HepG2 (cell line): Measurements from ENCODE around the gene FXYD4. TPM values are rescaled to one million over a fixed set of nuclear protein-coding genes. Genes with fewer than 3 reads are reported as not detected.

Experiments
- CHD4 ChIP-seq: fragments of 200-600 bp; sonication (generic); IDR thresholded peaks from 2 replicates; pipeline ENCODE4 v1.7.0; 2017; ENCODE audit warnings: mild to moderate bottlenecking, low read length, borderline replicate concordance
- FOXA1 ChIP-seq, 2 experiments: fragments of 450-650 bp in 1 of 2; sonication (generic) in 1 of 2; formaldehyde crosslinking in 1 of 2; IDR thresholded peaks; 2 replicates each; pipeline versions ENCODE4 v1.4.0 to v1.6.1; 2016 to 2020; ENCODE audit warnings: missing genetic modification reagents in 1 of 2
- GATA4 ChIP-seq: sonication (generic); IDR thresholded peaks from 2 replicates; pipeline ENCODE4 v1.6.1; 2016; ENCODE audit warnings: antibody characterized with exemption, low read depth, borderline replicate concordance
- GZF1 ChIP-seq: sonication (generic); formaldehyde crosslinking; IDR thresholded peaks from 2 replicates; pipeline ENCODE4 v1.5.1; 2020; ENCODE audit warnings: mild to moderate bottlenecking, missing genetic modification reagents
- KLF6 ChIP-seq: IDR thresholded peaks from 2 replicates; pipeline ENCODE4 v1.8.0; 2016; ENCODE audit warnings: missing biosample characterization, missing genetic modification reagents
- PCBP2 ChIP-seq: fragments of 200-400 bp; formaldehyde crosslinking; optimal IDR thresholded peaks from 2 replicates; pipeline ENCODE3; 2018; ENCODE audit warnings: low read length, low read depth; ENCODE audit not compliant: poor library complexity, severe bottlenecking
- PLRG1 ChIP-seq: fragments of 450-650 bp; conservative IDR thresholded peaks from 2 replicates; pipeline ENCODE4 v1.6.1; 2016
- SMAD3 ChIP-seq: sonication (generic); formaldehyde crosslinking; IDR thresholded peaks from 2 replicates; pipeline ENCODE4 v1.4.0; 2020; ENCODE audit warnings: missing genetic modification reagents
- SMAD9 ChIP-seq: sonication (generic); formaldehyde crosslinking; IDR thresholded peaks from 2 replicates; pipeline ENCODE4 v1.5.1; 2020; ENCODE audit warnings: mild to moderate bottlenecking, missing genetic modification reagents
- SP4 ChIP-seq: sonication (generic); formaldehyde crosslinking; IDR thresholded peaks from 2 replicates; pipeline ENCODE4 v1.8.1; 2023; ENCODE audit warnings: mild to moderate bottlenecking, missing genetic modification reagents
- TOPORS ChIP-seq: sonication (generic); formaldehyde crosslinking; IDR thresholded peaks from 2 replicates; pipeline ENCODE4 v1.8.0; 2023; ENCODE audit warnings: mild to moderate bottlenecking, missing genetic modification reagents
- ZBTB3 ChIP-seq: sonication (generic); formaldehyde crosslinking; IDR thresholded peaks from 2 replicates; pipeline ENCODE4 v1.4.0; 2020; ENCODE audit warnings: low read depth, mild to moderate bottlenecking, moderate library complexity, missing genetic modification reagents, borderline replicate concordance
- ZNF33A ChIP-seq: sonication (generic); formaldehyde crosslinking; IDR thresholded peaks from 2 replicates; pipeline ENCODE4 v1.5.1; 2020; ENCODE audit warnings: missing genetic modification reagents, mild to moderate bottlenecking, moderate library complexity, borderline replicate concordance
- ZNF674 ChIP-seq: sonication (generic); formaldehyde crosslinking; IDR thresholded peaks from 2 replicates; pipeline ENCODE4 v1.5.0; 2020; ENCODE audit warnings: low read depth, mild to moderate bottlenecking, missing genetic modification reagents
- polyA plus RNA-seq, 8 experiments: library from polyadenylated mRNA; depleted of rRNA in 3 of 8; stranded (reverse) in 7 of 8; unstranded in 1 of 8; fragments of >200 nt; fragmentation: Illumina TruSeq in 4 of 8; extraction: Trizol in 4 of 8; gene quantifications; 2 replicates each; pipeline versions ENCODE4 v1.2.1 to v1.2.3, GENCODE V29; 2011 to 2016; ENCODE audit warnings: low read depth in 4 of 8, missing spikeins in 1 of 8, mixed read lengths in 1 of 8; ENCODE audit not compliant: insufficient read depth in 1 of 8
- total RNA-seq, 5 experiments: library from RNA; depleted of rRNA; stranded (reverse); fragments of >200 nt; fragmentation: Illumina TruSeq; extraction: Trizol; gene quantifications; 2 replicates each; pipeline ENCODE4 v1.2.3, GENCODE V29; 2016; ENCODE audit warnings: low read depth in 1 of 5
- TF ChIP-seq, protein P1 (sequence below): sonication (generic); formaldehyde crosslinking; IDR thresholded peaks from 2 replicates; pipeline ENCODE4 v1.4.0; 2020; ENCODE audit warnings: mild to moderate bottlenecking, missing genetic modification reagents
- TF ChIP-seq, protein P2 (sequence below): sonication (generic); formaldehyde crosslinking; IDR thresholded peaks from 2 replicates; pipeline ENCODE4 v1.9.0; 2021; ENCODE audit warnings: mild to moderate bottlenecking, missing genetic modification reagents
- TF ChIP-seq, protein P3 (sequence below): sonication (generic); formaldehyde crosslinking; conservative IDR thresholded peaks from 2 replicates; pipeline ENCODE4 v1.8.0; 2022; ENCODE audit warnings: low read depth, missing genetic modification reagents
- TF ChIP-seq, protein P4 (sequence below): IDR thresholded peaks from 2 replicates; pipeline ENCODE4 v1.6.1; 2016

Gene FXYD4
- total and polyA plus RNA-seq, 2 of the 13 experiments (the other 11 are each of a cell fraction or from before 2014, with no cell fraction given) = not detected

DNA sequence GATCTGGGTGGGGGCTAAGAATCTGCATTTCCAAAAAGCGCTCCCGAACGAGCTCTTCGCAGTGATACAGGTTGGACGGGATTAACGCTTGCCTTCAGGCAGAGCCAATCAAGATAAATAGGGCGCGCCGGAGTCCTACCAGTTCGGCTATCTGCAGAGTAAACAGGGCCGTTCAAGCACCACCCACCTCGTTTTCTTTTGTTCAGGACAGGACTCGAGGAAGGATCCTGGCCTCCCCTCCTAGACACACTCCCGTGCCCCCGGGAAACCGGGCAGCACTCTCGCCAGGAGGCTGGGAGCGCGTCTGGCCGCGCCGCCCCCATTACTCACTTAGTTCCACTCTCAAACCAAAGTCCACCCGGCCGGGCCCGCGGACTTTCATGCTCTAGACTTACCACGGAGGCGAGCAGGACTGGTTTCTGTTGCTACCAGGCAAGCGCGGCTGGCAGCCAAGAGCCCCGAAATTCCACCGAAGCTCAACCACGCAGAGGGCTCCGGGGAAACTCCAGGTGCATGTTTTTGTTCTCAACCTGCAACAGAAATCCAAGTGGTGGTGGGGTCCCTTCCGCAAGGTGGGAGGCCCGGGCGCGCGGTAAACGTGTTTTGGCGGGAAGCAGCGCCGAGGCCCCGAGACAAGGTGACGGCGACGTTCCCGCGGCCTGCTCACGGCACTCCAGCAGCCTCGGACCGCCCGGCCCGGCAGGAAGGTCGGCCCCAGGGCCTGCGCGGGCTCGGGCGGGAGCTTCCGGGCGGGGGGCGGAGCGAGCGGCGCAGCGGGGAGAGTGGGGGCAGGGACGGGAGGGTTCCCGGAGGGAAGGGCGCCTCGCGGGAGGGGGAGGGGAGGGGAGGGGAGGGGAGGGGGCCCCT lies 24.9 kb downstream of the FXYD4 start (continued):
- TF ChIP-seq, protein P1, sequence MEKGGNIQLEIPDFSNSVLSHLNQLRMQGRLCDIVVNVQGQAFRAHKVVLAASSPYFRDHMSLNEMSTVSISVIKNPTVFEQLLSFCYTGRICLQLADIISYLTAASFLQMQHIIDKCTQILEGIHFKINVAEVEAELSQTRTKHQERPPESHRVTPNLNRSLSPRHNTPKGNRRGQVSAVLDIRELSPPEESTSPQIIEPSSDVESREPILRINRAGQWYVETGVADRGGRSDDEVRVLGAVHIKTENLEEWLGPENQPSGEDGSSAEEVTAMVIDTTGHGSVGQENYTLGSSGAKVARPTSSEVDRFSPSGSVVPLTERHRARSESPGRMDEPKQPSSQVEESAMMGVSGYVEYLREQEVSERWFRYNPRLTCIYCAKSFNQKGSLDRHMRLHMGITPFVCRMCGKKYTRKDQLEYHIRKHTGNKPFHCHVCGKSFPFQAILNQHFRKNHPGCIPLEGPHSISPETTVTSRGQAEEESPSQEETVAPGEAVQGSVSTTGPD (CRISPR knock-in tag) = no peak
- TF ChIP-seq SP4 (CRISPR knock-in tag) (peak; percentile 16; the same call in 1 of the 2 replicates), KLF6 (no peak), ZNF674 (CRISPR knock-in tag) (no peak), TOPORS (CRISPR knock-in tag) (no peak), PCBP2 (no peak), ZBTB3 (no peak), GATA4 (0 out of 2 replicates have a peak, but pooled peaks have one; percentile 15), ZNF33A (no peak), SMAD3 (CRISPR knock-in tag) (peak; percentile 57; the same call in 1 of the 2 replicates), SMAD9 (CRISPR knock-in tag) (no peak), GZF1 (CRISPR knock-in tag) (no peak), PLRG1 (no peak), CHD4 (no peak), FOXA1 (IDR thresholded peaks at IDR 0.05) (no peak), FOXA1 (CRISPR knock-in tag; IDR thresholded peaks at IDR 0.05) (peak; percentile 70; the same call in 1 of the 2 replicates)
- TF ChIP-seq, protein P2, sequence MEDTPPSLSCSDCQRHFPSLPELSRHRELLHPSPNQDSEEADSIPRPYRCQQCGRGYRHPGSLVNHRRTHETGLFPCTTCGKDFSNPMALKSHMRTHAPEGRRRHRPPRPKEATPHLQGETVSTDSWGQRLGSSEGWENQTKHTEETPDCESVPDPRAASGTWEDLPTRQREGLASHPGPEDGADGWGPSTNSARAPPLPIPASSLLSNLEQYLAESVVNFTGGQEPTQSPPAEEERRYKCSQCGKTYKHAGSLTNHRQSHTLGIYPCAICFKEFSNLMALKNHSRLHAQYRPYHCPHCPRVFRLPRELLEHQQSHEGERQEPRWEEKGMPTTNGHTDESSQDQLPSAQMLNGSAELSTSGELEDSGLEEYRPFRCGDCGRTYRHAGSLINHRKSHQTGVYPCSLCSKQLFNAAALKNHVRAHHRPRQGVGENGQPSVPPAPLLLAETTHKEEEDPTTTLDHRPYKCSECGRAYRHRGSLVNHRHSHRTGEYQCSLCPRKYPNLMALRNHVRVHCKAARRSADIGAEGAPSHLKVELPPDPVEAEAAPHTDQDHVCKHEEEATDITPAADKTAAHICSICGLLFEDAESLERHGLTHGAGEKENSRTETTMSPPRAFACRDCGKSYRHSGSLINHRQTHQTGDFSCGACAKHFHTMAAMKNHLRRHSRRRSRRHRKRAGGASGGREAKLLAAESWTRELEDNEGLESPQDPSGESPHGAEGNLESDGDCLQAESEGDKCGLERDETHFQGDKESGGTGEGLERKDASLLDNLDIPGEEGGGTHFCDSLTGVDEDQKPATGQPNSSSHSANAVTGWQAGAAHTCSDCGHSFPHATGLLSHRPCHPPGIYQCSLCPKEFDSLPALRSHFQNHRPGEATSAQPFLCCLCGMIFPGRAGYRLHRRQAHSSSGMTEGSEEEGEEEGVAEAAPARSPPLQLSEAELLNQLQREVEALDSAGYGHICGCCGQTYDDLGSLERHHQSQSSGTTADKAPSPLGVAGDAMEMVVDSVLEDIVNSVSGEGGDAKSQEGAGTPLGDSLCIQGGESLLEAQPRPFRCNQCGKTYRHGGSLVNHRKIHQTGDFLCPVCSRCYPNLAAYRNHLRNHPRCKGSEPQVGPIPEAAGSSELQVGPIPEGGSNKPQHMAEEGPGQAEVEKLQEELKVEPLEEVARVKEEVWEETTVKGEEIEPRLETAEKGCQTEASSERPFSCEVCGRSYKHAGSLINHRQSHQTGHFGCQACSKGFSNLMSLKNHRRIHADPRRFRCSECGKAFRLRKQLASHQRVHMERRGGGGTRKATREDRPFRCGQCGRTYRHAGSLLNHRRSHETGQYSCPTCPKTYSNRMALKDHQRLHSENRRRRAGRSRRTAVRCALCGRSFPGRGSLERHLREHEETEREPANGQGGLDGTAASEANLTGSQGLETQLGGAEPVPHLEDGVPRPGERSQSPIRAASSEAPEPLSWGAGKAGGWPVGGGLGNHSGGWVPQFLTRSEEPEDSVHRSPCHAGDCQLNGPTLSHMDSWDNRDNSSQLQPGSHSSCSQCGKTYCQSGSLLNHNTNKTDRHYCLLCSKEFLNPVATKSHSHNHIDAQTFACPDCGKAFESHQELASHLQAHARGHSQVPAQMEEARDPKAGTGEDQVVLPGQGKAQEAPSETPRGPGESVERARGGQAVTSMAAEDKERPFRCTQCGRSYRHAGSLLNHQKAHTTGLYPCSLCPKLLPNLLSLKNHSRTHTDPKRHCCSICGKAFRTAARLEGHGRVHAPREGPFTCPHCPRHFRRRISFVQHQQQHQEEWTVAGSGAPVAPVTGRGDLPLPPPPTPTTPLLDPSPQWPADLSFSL (CRISPR knock-in tag) = no peak
- TF ChIP-seq, protein P3, sequence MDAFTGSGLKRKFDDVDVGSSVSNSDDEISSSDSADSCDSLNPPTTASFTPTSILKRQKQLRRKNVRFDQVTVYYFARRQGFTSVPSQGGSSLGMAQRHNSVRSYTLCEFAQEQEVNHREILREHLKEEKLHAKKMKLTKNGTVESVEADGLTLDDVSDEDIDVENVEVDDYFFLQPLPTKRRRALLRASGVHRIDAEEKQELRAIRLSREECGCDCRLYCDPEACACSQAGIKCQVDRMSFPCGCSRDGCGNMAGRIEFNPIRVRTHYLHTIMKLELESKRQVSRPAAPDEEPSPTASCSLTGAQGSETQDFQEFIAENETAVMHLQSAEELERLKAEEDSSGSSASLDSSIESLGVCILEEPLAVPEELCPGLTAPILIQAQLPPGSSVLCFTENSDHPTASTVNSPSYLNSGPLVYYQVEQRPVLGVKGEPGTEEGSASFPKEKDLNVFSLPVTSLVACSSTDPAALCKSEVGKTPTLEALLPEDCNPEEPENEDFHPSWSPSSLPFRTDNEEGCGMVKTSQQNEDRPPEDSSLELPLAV (CRISPR knock-in tag) = no peak; the same call in 1 of the 2 replicates
- TF ChIP-seq, protein P4, sequence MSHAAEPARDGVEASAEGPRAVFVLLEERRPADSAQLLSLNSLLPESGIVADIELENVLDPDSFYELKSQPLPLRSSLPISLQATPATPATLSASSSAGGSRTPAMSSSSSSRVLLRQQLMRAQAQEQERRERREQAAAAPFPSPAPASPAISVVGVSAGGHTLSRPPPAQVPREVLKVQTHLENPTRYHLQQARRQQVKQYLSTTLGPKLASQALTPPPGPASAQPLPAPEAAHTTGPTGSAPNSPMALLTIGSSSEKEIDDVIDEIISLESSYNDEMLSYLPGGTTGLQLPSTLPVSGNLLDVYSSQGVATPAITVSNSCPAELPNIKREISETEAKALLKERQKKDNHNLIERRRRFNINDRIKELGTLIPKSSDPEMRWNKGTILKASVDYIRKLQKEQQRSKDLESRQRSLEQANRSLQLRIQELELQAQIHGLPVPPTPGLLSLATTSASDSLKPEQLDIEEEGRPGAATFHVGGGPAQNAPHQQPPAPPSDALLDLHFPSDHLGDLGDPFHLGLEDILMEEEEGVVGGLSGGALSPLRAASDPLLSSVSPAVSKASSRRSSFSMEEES = no peak
